Endothelial cell (in vitro differentiated cells): ENCODE measurements around the gene MPC1. TPM values are rescaled to one million over a fixed set of nuclear protein-coding genes. Genes with fewer than 3 reads are reported as not detected.

Experiments used
- DNase-seq: peaks from one replicate; pipeline ENCODE4 v3.0.0; 2021; ENCODE audit warnings: low spot score
- H3K27ac Mint-ChIP-seq: one replicate; pipeline ENCODE4 v1.8.0; 2021; ENCODE audit warnings: mixed read lengths, inconsistent platforms; ENCODE audit not compliant: unreplicated experiment
- H3K27me3 Mint-ChIP-seq: one replicate; pipeline ENCODE4 v1.8.0; 2021; ENCODE audit warnings: mild to moderate bottlenecking, moderate library complexity, mixed read lengths, inconsistent platforms; ENCODE audit not compliant: unreplicated experiment
- H3K36me3 Mint-ChIP-seq: one replicate; pipeline ENCODE4 v1.8.0; 2021; ENCODE audit warnings: mild to moderate bottlenecking, low read depth, mixed read lengths, inconsistent platforms; ENCODE audit not compliant: unreplicated experiment
- H3K4me1 Mint-ChIP-seq: one replicate; pipeline ENCODE4 v1.8.0; 2021; ENCODE audit warnings: mild to moderate bottlenecking, mixed read lengths, inconsistent platforms; ENCODE audit not compliant: unreplicated experiment
- H3K4me3 Mint-ChIP-seq: one replicate; pipeline ENCODE4 v1.8.0; 2021; ENCODE audit warnings: mild to moderate bottlenecking, mixed read lengths, inconsistent platforms; ENCODE audit not compliant: unreplicated experiment
- H3K9me3 Mint-ChIP-seq: one replicate; pipeline ENCODE4 v1.8.0; 2021; ENCODE audit warnings: mixed read lengths, inconsistent platforms; ENCODE audit not compliant: unreplicated experiment
- total RNA-seq: library from RNA; stranded (reverse); fragmentation: NEBNext Ultra II Directional; extraction: Animal tissue kit (Norgen Biotek cat#: 25700); gene quantifications from one replicate; pipeline ENCODE4 v1.2.1, GENCODE V29; 2021; ENCODE audit not compliant: unreplicated experiment
- TF ChIP-seq, protein P1 (sequence below): fragments of 200-600 bp; sonication (generic); IDR thresholded peaks from one replicate; pipeline ENCODE4 v1.5.0; 2021; ENCODE audit warnings: antibody characterized with exemption; ENCODE audit not compliant: unreplicated experiment

The MPC1 gene
- total RNA-seq, 1 donor from 2014 or later = 23.7 TPM

DNA sequence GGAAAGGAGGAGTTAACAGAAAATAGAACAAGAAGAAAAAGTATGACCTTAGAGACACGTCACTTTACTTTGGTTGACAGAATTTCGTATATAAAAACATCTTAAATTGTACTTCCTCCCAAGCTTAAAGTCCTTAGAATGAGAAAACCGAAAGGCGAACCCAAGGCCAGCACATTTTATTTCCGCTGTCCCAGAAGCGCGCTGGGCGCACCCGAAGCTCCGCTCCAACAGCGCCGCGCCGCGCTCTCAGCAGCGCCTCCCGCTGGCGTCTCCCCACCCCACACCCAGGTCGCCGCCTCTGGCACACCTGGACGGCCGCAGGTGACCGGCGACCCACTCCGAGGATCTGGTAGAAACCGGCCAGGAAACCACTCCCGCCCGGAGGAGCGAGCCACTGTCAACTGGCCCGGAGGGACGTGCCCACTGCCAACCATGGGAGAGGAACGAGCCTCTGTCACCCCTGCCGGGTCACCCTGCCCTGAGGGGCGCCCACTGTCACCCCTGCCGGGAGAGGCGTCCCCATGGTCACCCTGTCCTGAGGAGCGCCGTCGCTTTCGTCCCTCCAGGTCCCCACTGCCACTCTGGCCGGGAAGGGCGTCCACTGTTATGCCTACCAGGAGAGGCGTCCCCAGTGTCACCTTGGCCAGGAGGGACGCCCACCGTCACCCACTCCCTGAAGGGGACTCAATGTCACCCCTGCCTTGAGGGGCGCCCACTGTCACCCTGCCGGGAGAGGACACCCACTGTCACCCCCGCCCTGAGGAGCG lies 824 bp downstream of the MPC1 start:
- Mint-ChIP-seq H3K4me3 (peak overlapping the region; percentile 94), H3K27ac (peak overlapping the region; percentile 9), H3K36me3 (no peaks in the 10 kb centered on the region), H3K9me3 (no peaks in the 10 kb centered on the region), H3K4me1 (peaks cover 10% of the 10 kb centered on the region), H3K27me3 (no peaks in the 10 kb centered on the region)
- TF ChIP-seq, protein P1, sequence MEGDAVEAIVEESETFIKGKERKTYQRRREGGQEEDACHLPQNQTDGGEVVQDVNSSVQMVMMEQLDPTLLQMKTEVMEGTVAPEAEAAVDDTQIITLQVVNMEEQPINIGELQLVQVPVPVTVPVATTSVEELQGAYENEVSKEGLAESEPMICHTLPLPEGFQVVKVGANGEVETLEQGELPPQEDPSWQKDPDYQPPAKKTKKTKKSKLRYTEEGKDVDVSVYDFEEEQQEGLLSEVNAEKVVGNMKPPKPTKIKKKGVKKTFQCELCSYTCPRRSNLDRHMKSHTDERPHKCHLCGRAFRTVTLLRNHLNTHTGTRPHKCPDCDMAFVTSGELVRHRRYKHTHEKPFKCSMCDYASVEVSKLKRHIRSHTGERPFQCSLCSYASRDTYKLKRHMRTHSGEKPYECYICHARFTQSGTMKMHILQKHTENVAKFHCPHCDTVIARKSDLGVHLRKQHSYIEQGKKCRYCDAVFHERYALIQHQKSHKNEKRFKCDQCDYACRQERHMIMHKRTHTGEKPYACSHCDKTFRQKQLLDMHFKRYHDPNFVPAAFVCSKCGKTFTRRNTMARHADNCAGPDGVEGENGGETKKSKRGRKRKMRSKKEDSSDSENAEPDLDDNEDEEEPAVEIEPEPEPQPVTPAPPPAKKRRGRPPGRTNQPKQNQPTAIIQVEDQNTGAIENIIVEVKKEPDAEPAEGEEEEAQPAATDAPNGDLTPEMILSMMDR = peak; percentile 84
- peak; percentile 75 for DNase-seq

DNA sequence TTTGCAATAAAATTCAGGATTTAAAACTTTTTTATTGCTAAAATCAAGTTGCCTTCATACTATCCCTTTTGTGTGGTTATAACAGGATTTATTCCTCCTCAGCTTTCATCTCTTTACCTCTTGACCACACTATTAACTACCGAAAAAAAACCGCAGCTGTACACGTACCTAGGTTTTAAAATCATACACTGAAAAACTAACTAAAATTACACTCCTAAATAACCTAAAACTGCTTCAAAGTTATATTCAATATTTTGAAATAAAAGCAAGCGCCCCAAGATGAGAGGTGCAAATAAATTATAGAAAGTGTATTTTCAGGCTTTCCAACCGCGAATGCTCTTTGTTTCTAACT lies 1.4 kb downstream of the MPC1 start:
- DNase-seq = no peak
- peaks cover 10% of the 10 kb centered on the region for H3K4me1 Mint-ChIP-seq
- H3K27me3 Mint-ChIP-seq = no peaks in the 10 kb centered on the region
- peak overlapping the region; percentile 94 for H3K4me3 Mint-ChIP-seq
- TF ChIP-seq, protein P1 = no peak
- no peaks in the 10 kb centered on the region for H3K9me3 Mint-ChIP-seq
- no peaks in the 10 kb centered on the region for H3K36me3 Mint-ChIP-seq
- H3K27ac Mint-ChIP-seq = peak overlapping the region; percentile 9

DNA sequence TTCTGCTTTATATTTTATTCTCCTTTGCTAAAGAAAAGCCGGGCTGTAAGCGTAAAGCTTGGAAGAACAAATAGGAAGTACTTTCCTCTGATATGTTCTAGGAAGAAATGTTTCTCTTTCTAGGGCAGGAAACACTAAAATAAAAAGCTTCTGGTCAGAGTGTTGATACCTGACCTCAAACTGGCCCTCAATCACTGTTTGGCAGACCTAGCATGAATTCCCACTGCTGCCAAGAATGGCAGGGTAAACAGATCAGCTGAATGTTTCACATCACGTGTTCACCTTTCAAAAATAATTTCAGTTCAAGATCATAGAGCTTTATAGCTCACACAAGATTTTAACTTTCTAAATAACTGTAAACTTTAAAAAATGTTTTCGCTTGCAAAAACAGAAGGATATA lies 2.9 kb downstream of the MPC1 start:
- Mint-ChIP-seq H3K4me1 (peaks cover 10% of the 10 kb centered on the region), H3K27ac (no peak overlapping the region), H3K36me3 (no peaks in the 10 kb centered on the region), H3K27me3 (no peaks in the 10 kb centered on the region), H3K4me3 (no peak overlapping the region), H3K9me3 (no peaks in the 10 kb centered on the region)
- TF ChIP-seq, protein P1 = no peak
- DNase-seq = no peak

DNA sequence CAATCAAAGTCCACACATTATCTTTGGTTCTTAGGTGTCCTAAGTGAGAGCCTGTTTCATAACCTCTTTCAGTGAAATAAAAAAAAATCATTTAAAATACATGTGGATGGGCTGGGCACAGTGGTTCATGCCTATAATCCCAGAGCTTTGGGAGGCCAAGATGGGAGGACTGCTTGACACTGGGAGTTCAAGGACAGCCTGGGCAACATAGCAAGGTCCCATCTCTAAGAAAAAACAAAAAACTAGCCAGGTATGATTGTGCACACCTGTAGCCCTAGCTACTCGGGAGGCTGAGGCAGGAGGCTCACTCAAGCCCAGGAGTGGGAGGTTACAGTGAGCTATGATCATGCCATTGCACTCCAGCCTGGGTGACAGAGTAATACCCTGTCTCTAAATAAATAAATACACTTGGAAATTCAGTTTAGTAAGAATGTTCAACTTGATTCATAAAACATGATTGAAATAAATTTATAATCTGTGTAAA lies 3.6 kb downstream of the MPC1 start:
- Mint-ChIP-seq H3K27me3 (no peaks in the 10 kb centered on the region), H3K4me1 (peaks cover 10% of the 10 kb centered on the region), H3K27ac (no peak overlapping the region), H3K36me3 (no peaks in the 10 kb centered on the region), H3K9me3 (no peaks in the 10 kb centered on the region), H3K4me3 (no peak overlapping the region)
- TF ChIP-seq, protein P1 = no peak
- no peak for DNase-seq

DNA sequence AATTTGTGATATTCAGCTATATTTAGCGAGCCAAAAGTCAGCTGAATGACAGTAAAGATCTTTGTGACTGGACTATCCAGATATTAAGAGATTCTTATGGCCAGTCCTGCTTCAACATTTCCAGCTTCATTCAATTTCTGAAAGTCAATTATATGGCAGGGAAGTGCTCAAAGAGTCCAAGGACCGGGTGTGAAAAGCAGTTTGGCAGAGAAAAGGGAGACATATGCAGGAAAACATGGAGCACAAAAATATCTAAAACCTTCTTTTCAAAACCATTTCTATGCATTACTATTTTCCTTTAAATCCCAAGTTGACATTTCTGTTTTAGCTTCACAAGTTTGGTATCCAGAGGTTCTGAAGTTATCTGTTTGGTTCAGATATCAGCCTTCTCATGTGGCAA lies 5.0 kb downstream of the MPC1 start:
- no peaks in the 10 kb centered on the region for H3K27me3 Mint-ChIP-seq
- H3K27ac Mint-ChIP-seq = no peak overlapping the region
- TF ChIP-seq, protein P1 = no peak
- peaks cover 10% of the 10 kb centered on the region for H3K4me1 Mint-ChIP-seq
- DNase-seq = no peak
- no peak overlapping the region for H3K4me3 Mint-ChIP-seq
- no peaks in the 10 kb centered on the region for H3K9me3 Mint-ChIP-seq
- no peaks in the 10 kb centered on the region for H3K36me3 Mint-ChIP-seq
